ENCODE measurements around the gene CACNA1F.
A peak's percentile ranks its signal among the peaks of the same experiment; 100 is the strongest.

Gene CACNA1F

DNA sequence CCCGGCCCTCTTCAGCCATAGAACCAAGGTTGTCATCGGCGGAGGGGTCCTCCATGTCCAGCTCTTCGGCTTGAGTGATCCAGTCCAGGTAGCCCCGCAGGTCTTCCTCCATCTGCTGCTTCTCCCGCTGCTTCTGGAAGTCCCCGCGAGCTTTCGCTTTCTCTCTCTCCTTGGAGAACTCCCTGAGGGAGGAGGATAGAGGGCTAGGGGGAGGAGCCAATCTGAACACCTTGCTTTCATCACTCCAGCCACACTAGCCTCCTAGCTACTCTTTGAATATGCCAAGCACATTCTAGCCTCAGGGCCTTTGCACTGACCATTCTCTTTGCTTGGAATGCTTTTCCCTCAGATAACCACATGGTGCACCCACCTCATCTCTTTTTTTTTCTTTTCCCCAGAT, 6.2 kb downstream of the CACNA1F start:
- DNase-seq: peak; percentile 12

DNA sequence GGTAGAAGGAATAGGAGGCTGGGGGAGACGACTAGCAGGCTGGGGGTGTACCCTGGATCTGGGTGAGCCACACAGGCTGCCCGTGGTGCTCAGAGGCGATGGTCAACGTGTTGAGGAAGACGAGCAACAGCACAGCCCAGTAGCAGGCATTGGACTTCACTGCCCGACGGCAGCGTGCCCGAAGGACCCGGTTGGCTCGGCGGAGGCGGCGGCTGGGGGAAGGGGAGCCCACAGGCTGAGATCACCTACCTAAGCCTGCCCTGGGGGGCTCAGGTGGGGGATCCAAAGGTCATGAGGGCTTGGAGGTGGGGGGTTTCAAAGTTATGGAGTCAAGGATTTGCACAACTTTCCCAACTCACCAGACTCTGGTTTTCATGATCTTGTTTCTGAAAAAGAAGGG, 7.3 kb downstream of the CACNA1F start:
- DNase-seq: no peak

DNA sequence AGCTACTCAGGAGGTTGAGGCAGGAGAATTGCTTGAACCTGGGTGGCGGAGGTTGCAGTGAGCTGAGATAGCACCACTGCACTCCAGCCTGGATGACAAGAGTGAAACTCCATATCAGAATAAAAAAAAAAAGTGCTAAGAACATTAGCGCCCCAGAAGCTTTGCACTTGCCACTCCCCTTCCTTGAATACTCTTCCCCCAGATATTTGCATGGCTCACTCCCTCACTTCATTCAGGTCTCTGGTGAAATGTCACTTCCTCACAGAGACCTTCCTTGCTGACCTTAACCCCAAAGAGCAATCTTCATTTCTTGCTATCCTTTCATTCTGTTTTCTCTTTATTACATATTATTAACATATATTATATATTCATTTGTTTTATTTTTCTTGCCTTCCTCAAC, 11.3 kb downstream of the CACNA1F start:
- DNase-seq: no peak

DNA sequence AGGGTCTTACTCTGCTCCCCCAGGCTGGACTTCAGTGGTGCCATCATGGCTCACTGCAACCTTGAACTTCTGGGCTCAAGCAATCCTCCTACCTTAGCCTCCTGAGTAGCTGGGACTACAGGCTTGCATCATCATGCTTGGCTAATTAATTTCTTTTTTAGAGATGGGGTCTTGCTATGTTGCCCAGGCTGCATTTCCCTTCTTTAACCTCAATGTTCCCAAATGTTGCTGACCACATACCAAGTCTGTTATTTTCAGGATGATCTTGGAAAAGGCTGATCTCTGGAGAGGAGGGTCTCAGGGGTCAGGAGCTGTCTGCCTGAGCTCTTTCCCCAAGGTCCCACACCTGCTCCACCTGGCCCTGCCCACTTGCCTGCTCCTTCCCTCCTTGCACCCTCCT, 13.0 kb downstream of the CACNA1F start:
- DNase-seq: no peak

DNA sequence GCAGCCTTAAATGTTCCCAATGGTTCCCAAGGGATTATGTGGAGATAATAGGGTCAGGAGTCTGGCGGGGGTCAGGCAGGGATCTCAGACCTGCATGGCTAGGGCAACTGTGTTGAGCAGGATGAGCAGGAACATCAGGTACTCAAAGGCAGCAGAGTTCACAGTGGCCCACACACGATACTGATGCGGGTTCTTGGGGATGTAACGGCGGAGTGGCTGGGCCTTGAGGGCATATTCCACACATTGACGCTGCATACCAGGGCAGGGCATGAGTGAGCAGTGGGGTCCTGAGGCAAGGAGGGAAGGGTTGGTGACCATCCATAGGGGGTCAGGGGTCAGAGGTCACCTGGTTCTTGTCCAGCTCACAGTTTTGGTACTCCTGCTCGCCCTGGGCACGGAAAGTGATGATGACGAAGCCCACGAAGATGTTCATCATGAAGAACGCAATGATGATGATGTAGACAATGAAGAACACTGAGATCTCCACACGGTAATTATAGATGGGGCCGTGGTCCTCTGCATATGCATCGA, 18.1 kb downstream of the CACNA1F start:
- DNase-seq: no peak

DNA sequence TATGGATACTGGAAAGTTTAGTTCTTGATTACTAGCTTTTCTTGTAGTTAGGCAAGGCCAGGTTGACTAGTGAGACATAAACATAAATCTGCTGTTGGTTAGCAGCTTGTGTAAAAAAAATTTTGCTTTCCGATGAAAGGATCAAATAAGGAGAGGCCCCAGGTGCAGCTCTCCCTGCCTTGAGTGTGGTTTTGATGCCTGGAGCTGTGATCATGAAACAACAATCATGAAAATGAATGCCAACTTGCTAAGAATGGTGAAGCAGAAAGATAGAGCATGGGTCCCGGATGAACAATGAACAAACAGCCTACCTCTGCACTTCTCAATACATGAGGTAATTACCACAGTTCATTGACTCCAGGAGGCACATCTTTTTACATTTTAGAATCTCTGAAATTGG, 18.7 kb downstream of the CACNA1F start:
- DNase-seq: no peak

DNA sequence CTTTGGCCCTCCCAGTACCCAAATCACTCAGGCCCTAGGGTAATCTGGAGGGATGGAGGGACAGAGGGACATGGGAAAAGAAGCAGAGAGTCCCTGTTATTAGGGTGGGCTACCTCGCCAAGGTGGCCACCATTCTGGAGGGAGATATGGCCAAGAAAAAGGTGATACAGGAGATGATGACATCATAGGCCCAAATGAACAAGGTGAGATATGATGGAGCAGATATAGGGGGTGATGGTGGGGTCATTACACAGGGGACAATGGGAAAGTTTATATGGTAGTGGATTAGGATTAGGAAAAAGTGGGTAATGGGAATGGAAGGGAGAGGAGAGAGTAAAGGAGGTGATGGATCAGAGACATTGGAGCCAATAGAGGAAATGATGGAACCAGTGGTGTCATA, 20.3 kb downstream of the CACNA1F start:
- DNase-seq: no peak

DNA sequence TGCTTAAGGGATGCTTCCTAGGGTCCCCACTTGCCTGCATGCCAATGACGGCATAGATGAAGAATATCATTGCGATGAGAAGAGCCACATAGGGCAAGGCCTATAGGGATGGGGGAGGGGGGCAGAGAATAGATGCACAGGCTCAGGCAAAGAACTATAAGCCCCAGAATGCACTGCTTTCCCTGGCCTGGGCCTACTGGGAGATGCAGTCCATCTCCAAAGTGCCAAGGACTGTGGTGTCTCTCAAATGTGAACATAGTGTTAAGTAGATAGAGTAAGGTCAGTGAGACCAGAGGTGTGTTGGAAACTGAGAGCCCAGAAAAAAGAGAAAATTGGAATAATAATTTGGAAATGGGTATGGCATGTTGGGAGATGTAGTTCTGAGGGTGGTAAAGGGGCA, 20.9 kb downstream of the CACNA1F start:
- DNase-seq: no peak

DNA sequence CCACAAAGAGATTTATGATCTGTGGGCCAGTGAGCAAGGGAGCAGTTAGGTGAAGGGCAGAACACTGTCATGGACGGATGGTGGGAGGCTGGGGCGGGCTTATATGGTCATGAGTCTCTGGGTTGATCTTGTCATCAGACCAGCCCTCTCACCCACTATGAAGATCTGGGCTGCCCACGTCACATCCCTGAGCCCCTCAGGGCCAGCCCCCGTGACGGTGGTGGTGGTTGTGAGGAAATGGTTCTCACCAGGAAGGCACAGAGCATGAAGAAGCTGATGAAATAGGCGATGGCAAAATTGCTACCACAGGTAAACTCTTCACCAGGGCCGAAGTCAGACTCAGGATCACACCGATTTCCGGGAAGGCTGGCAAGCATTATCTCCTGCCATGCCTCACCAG, 22.1 kb downstream of the CACNA1F start:
- DNase-seq: no peak

DNA sequence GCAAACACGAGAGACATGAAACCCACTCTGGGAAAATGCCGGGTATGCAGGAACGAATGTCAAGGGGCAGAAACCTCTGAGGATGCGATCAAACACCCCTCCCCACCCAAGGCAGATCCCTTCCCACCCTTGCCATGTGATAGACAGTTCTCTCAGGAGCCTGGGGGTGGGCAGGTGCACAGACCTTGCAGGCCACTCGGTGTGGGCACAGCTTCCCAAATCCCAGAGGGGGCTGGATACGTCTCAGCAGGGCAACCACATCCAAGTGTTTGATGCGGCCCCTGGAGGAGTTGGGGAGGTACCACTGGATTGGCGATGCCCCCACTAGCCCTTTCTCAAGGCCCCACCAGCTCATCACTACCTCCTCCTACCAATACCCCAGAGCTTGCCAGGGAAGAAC, 22.7 kb downstream of the CACNA1F start:
- DNase-seq: no peak

DNA sequence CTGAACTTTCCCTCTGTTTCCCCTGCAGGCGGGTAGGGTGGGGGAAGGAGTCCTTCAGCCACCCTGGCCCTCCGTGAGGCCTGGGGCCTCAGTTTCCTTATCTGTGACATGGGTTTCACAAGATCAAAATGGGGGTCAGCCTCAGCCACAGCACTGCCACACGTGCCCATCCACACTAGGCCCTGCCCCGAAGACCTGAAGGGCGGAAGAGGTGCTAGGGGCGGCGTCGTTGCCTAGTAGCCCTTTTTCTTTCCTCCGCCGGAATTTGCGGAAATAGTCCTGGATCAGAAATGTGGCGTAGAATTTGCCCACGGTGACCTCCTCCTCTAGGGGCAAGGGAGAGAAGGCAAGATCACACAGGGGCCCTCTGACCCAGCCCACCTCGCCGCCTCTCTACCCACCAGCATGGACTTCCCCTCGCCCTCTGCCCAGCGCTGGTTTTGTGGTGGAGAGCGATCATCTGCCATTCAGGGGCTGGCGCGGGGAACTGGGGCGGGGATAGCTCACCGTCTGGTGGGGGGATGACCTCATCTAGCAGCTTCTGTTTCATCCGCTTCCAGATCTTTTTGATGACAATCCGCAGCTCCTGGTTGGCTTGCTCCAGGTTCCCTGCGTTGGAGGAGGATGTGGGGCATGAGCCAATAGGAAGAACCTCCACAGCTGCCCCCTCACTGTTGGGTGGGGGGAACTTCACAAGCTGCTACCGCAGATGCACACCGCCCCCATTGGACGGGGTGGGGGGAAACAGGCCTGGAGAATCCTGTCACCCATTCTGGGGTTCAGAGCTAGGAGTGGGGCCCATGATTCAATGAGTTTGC, 23.5 kb downstream of the CACNA1F start:
- no peak for DNase-seq

DNA sequence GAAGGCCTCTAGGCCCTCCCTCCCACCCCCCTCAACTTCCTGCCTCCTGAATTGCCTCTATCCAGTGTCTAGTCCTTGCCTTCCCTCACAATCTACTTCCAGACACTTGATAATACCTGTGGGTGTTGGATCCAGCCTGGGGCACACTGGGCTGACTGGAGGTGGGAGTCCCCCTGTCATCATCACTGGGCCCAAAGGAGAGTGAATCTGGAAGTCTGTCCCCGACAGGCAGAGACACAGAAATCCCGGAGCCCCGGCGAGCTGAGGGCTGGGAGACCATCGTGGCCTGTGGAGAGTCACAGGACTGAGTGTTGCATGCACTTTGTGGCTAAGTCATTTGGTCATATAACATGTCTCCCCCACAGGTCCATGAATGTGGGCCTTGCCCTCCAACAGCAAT, 24.7 kb downstream of the CACNA1F start:
- no peak for DNase-seq

DNA sequence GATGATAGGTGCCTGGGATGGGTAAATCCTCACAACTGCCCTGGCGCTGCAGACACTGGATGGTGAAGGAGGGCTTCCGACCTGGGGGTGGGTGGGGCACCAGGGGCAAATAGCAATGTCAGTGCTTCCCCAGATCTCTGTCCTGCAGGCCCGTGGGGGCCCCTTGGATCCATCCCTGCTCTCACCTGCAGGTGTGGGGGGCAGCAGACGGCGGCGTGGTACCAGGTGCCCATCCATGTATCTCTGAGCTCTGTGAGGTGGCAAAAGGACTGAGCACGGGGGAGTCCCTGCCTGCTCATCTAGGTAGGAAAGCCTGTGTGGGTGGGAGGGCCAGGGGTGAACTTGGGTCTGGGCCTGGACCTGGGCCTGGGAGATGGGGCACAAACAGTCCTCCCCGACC, 26.6 kb downstream of the CACNA1F start:
- no peak for DNase-seq

DNA sequence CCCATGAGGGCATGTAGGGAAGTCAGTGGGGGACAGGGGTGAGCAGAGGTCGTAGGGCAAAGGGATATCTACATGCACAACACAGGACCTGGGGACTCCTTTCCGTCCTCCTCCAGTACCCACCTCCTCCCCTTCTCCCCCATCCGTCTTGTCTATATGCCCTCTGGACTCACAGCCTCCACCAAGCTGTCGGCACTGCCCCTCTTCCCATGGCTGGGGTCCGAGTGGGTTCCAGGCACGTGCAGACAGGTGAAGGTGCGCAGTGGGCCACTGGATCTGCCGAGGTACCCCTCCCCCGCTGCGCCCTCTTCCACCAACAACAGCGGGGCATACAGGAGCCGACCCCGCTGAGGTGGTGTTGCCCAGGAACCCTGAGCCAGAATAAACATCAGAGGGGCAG, 27.7 kb downstream of the CACNA1F start:
- DNase-seq: no peak

DNA sequence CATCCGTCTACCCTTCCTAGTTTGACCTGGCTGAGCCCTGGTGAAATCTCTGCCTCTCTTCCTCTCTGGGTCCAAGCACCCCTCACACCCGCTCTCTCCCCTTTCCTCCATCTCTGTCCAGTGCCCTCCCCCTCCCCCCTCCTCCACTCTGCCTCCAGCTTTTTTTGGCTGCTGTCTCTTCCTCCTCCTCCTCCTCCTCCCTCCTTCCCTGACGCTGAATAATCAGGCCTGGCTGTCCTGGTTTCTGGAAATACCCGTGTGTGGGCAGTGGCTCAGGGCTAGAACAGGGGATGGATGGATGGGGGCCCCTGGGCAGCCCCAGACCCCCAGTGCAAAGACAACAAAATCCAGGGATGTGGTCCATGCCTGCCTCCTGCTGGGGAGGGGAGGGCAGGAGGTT, 28.4 kb downstream of the CACNA1F start:
- no peak for DNase-seq

DNA sequence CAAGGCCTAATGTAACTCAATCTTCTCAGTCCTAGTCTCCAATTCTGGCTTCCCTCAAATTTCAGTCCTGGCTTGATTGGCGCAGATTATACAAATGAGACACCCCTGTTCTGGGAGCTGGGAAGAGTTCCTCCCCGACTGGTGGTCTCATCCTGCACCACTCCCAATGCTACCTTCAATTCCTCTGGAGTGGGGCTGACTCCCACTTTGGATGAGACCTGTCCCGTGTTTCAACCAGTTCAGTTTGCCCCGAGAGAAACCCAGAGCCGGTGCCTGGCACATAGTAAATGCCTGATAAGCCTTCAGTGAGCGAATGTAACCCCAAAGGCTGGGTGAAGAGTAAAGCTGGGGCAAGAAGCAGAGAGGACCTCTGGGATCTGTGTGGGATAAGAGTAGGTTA, 29.1 kb downstream of the CACNA1F start:
- no peak for DNase-seq

DNA sequence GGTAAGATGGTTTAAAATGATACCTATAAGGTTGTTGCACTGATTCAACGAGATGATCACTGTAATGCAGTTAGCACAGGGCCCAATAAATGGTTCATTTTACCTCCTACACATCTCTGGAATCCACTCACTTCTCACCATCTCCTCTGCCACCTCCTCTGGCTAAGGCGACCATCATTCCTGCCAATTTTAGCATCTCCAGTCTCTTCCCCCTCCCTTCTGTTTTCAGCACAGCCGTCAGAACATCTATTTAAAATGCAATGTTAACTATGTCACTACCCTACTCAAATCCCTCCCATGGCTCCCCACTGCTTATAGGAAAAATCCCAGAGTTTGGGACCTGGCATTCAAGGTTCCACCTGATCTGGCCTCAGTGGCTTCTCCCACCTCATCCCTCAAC, 29.6 kb downstream of the CACNA1F start:
- DNase-seq: no peak

DNA sequence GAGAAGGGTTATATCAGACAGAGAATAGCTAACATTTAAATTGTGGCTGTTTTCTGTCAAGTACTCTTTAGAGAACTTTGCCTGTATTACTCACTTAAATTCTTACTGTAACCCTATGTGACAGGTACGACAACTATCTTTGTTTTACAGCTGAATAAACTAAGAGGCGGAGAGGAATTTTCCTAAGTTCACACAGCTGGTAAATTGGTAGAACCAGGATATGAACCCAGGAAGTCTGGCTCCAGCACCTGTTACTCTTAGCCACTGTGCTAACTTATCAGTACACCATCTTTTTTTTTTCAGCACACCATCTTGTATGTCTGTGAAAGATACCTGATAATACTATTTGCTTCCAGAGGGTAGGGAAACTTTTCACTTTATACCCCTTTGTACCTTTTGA, 31.1 kb downstream of the CACNA1F start:
- peak; percentile 78 for DNase-seq

DNA sequence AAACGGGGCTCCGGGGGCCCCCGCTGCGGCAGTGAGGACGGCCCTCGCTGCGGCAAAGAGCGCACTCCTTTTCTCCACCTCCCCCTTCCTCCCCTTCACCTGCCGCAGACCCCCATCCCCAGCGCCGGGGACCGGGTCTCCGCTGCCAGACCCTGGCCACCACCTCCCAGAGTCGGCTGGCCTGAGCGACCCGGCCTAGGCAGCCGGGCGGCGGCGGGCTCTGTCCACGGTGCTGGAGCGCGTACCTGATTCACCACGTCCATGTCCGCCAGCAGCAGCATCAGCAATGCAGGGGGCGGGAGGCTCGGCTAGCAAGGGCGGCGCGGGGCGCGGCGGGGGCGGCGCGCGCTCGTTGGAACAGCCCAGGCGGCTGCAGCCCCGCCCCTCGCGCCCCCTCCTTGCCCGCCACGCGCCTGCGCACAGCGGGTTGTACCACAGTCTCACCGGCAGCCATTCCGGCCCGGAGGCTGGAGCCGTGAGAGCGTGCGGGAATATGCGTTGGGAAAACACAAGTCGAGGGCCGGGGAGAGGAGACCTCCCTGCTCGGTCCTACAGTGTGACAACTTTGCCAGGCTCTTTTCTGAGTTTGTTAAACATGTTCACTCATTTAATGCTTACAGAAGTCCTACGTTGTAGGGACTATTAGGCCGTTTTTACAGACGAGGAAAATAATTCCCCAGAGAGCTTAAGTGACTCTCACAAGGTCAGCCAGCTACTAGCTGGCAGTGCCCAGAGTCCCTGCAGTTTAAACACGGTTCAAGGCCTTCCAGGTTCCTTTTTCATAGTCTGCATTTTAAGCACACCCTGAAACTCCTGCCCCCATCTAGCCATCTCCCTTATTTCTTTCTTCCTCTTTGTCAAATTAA, 33.0 kb downstream of the CACNA1F start, which contains the start of gene SYP:
Gene SYP (minus strand): TSS at position 288 of the 866 bp plus-strand sequence. CDS start 7 bp downstream, at position 281.
- DNase-seq: peak; percentile 94

DNA sequence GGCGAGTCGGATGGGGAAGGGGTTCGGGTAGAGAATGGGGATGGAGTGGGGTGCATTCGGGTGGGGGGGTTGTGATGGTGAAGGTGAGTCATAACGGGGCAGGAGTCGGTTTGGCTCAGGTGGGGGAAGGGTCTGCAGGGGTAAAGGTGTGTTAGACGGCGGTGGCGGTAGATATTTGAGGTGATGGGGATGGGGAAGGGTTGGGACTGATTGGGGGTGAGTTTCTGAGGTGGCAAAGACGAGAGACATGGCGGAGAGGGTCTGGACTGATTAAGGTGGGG, 33.9 kb downstream of the CACNA1F start:
- DNase-seq: no peak

DNA sequence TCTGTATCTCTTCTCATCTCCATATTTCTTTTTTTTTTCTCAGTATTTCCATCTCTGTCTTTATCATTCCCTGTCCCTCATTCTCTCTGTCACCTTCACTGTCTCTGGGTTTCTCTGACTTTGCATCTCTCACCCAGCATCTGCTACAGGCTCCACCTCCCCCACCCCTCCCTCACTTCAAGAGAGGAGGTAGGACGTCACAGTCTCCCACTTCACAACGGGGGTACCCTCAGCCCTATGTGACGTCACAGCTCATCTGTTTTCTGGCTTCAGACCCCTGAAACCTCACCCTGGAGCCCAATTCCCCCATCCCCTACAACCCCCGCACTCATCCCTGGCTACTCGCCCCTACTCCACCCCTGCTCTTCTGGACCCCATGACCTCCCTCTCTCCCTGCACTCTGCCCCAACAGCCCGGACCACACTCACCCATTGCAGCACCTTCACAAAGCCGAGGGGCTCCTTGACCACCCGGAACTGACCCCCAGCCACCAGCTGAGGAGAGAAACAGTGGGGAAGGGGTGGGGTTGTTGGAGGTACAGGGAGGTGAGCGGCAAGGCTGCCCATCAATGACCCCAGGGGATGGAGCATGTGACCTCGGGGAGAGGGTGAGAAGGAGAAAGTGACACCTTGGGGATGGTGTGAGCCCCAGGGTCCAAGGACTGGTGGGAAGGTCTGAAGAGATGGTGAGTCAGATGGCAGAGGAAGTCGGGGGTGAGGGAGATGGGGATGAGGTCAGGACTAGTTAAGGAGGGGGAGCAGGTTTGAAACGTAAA, 34.4 kb downstream of the CACNA1F start:
- peak; percentile 35 for DNase-seq

DNA sequence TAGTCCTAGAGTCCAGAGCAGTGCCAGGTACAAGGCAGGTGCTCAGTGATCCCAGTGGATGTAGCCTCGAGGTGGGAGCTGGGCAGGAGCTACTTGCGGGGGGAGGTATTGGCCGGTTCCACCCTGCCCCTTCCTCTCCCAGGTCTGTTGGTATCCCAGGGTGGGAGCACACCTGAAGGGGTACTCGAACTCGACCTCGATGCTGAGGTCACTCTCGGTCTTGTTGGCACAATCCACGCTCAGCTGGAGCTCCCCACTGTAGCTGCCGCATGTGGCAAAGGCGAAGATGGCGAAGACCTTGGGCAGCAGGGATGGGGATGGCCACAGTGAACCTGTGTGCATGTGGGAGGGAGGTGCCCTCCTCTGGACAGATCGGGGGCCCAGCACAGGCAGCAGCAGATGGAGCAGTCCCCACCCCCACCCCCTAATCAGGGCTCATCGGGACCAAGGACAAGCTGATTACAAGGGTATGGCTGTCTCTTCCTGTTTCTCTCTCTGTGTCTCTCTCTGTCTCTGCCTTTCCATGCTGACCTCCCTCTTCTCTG, 35.5 kb downstream of the CACNA1F start:
- no peak for DNase-seq

DNA sequence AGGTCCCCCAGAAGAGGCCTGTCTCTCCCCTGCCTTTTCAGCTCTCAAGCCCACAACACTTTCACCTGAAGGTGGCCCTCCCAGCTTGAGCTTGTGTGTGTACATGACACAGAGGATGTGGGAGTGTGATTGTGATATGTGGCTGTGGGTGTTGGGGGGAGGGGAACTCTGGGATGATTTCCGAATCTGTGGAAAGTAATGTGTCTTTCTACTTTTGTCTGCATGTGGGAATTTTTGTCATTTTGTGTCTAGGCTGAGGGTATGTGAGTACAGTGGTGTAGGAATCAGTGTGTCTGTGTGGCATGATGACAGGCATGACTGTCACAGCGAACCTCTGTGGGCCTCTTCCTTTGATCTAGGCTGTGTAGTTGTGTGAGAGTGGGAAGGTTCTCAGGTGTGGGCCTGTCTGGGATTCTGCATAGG, 39.6 kb downstream of the CACNA1F start:
- no peak for DNase-seq
